Vagina (tissue), 2 donors: ENCODE measurements around the gene SLC35F1. TPM values are rescaled to one million over a fixed set of nuclear protein-coding genes. Genes with fewer than 3 reads are reported as not detected.

Source experiments
- DNase-seq, 2 donors: peaks; one replicate each; pipeline ENCODE4 v3.0.0-alpha.2; 2017; ENCODE audit errors: extremely low spot score in 2 of 2
- H3K27ac ChIP-seq: fragments of 200-600 bp; sonication (generic); one replicate; pipeline ENCODE4 v1.5.1; 2019
- H3K27me3 ChIP-seq: fragments of 200-600 bp; sonication (generic); one replicate; pipeline ENCODE4 v1.5.1; 2019
- H3K36me3 ChIP-seq, 2 donors: fragments of 200-600 bp; sonication (generic); one replicate each; pipeline ENCODE4 v1.5.1; 2017 to 2019
- H3K4me1 ChIP-seq: fragments of 200-600 bp; sonication (generic); one replicate; pipeline ENCODE4 v1.5.1; 2019
- H3K4me3 ChIP-seq, 2 donors: fragments of 200-600 bp; sonication (generic); 1 replicate in 1 of 2; 2 replicates in 1 of 2; pipeline ENCODE4 v1.5.1; 2016 to 2019
- H3K9me3 ChIP-seq: fragments of 200-600 bp; sonication (generic); one replicate; pipeline ENCODE4 v1.5.1; 2019
- POLR2A ChIP-seq, 2 donors: fragments of 450-650 bp; IDR thresholded peaks; one replicate each; pipeline ENCODE4 v1.6.1; 2017; ENCODE audit warnings: antibody characterized with exemption in 2 of 2, mild to moderate bottlenecking in 2 of 2, moderate library complexity in 2 of 2
- POLR2AphosphoS5 ChIP-seq, 2 donors: sonication (generic); formaldehyde crosslinking; IDR thresholded peaks; one replicate each; pipeline ENCODE4 v1.9.0; 2017; ENCODE audit warnings: antibody characterized with exemption in 2 of 2, mild to moderate bottlenecking in 2 of 2, low read depth in 1 of 2; ENCODE audit not compliant: insufficient read depth in 1 of 2
- intact Hi-C: fragments of 100-400 bp; cut with DNase I; formaldehyde crosslinking; loops from one replicate; pipeline ENCODE4 v1.15.1; 2023
- total RNA-seq: library from RNA; depleted of rRNA; stranded (reverse); fragments of >200 nt; gene quantifications from one replicate; pipeline ENCODE4 v1.2.3, GENCODE V29; 2016
- TF ChIP-seq, protein P1 (sequence below), 3 experiments: fragments of 450-650 bp in 2 of 3; fragments of 200-600 bp in 1 of 3; sonication (generic) in 1 of 3; IDR thresholded peaks; one replicate each; pipeline ENCODE4 v1.5.1; 2017 to 2019; ENCODE audit warnings: antibody characterized with exemption in 3 of 3, mild to moderate bottlenecking in 2 of 3, moderate library complexity in 2 of 3

Gene SLC35F1
- total RNA-seq, 1 donor from 2014 or later, result 2.7 TPM

DNA sequence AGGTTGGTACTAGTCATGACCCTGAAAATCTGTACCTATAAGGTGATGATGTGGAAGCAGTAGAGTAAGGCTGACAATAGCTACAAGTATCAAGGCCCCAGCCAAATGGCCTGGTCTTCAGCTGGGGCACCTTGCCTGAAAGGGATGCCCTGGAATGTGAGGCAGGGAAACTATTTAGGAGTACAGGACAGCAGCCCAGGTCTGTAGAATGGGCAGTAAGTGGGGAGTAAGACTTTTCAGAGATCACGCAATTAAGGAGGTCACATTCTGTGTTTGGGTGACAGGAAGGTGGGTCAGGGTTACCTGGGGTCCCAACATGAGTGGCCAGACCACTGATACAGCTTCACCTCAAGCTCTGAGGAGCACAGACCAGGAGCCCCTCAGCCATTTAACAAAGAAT is 9.4 kb downstream of the SLC35F1 start:
- no peak for DNase-seq
- Histone ChIP-seq H3K4me3 (no peak overlapping the region), H3K27ac (no peak overlapping the region), H3K27me3 (no peaks in the 10 kb centered on the region), H3K4me1 (peaks cover 8% of the 10 kb centered on the region), H3K9me3 (no peaks in the 10 kb centered on the region), H3K36me3 (no peaks in the 10 kb centered on the region)
- intact Hi-C loops, result no loop called here
- TF ChIP-seq, protein P1, sequence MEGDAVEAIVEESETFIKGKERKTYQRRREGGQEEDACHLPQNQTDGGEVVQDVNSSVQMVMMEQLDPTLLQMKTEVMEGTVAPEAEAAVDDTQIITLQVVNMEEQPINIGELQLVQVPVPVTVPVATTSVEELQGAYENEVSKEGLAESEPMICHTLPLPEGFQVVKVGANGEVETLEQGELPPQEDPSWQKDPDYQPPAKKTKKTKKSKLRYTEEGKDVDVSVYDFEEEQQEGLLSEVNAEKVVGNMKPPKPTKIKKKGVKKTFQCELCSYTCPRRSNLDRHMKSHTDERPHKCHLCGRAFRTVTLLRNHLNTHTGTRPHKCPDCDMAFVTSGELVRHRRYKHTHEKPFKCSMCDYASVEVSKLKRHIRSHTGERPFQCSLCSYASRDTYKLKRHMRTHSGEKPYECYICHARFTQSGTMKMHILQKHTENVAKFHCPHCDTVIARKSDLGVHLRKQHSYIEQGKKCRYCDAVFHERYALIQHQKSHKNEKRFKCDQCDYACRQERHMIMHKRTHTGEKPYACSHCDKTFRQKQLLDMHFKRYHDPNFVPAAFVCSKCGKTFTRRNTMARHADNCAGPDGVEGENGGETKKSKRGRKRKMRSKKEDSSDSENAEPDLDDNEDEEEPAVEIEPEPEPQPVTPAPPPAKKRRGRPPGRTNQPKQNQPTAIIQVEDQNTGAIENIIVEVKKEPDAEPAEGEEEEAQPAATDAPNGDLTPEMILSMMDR (IDR thresholded peaks at IDR 0.05), result no peak
- no peak for TF ChIP-seq POLR2AphosphoS5 (IDR thresholded peaks at IDR 0.05; ENCODE audit: insufficient read depth in 1 of 2, low read depth in 1 of 2)
- no peak for TF ChIP-seq POLR2A (IDR thresholded peaks at IDR 0.05)

DNA sequence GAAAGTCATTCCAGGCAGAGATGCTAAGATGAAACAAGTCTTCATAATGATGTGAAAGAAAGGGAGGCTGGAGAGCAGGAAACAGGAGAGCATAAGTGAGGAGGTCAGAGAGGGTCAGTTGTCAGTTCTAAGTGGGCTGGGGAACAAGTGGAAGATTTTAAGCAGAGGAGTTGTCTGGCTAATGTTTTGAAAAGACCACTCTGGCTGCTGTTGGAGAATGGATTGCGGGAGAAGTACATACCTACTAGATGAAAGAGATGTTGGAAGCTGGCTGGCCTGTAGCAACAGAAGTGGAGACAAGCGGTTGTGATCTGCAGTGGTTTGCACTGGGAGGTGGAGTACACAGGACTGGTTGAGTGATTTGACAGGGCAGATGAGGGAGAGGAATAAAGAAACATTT is 10.1 kb downstream of the SLC35F1 start:
- intact Hi-C loops, result no loop called here
- H3K4me3 ChIP-seq, result no peak overlapping the region
- no peak for DNase-seq
- H3K9me3 ChIP-seq, result no peaks in the 10 kb centered on the region
- H3K27me3 ChIP-seq, result no peaks in the 10 kb centered on the region
- H3K4me1 ChIP-seq, result peaks cover 8% of the 10 kb centered on the region
- no peaks in the 10 kb centered on the region for H3K36me3 ChIP-seq
- no peak overlapping the region for H3K27ac ChIP-seq
- TF ChIP-seq POLR2AphosphoS5 (IDR thresholded peaks at IDR 0.05; ENCODE audit: insufficient read depth in 1 of 2, low read depth in 1 of 2) (no peak), POLR2A (IDR thresholded peaks at IDR 0.05) (no peak)
- TF ChIP-seq, protein P1 (IDR thresholded peaks at IDR 0.05), result no peak

DNA sequence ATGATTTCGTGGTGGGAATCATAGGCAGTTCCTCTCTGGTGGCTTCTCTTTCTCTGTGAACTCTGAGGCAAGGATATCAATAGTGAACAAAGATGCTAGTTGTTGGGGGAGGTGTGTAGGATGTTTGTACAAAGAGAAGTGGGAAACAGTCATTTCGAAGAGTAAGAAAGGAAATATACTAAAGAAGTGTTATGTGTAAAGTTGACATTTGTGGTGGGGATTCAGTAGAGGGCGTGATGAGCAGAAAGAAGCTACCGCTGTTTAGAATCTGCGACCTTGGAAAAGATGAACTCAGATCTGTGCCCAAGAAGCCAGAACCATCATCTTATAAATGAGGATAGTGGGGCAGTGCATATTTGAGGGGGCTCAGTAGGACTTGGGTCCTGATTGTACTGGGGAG is 11.4 kb downstream of the SLC35F1 start:
- intact Hi-C loops, result no loop called here
- Histone ChIP-seq H3K27ac (no peak overlapping the region), H3K27me3 (no peaks in the 10 kb centered on the region), H3K4me3 (no peak overlapping the region), H3K4me1 (peaks cover 8% of the 10 kb centered on the region), H3K9me3 (no peaks in the 10 kb centered on the region), H3K36me3 (no peaks in the 10 kb centered on the region)
- no peak for DNase-seq
- TF ChIP-seq POLR2AphosphoS5 (IDR thresholded peaks at IDR 0.05; ENCODE audit: insufficient read depth in 1 of 2, low read depth in 1 of 2) (no peak), POLR2A (IDR thresholded peaks at IDR 0.05) (no peak)
- TF ChIP-seq, protein P1 (IDR thresholded peaks at IDR 0.05), result no peak

DNA sequence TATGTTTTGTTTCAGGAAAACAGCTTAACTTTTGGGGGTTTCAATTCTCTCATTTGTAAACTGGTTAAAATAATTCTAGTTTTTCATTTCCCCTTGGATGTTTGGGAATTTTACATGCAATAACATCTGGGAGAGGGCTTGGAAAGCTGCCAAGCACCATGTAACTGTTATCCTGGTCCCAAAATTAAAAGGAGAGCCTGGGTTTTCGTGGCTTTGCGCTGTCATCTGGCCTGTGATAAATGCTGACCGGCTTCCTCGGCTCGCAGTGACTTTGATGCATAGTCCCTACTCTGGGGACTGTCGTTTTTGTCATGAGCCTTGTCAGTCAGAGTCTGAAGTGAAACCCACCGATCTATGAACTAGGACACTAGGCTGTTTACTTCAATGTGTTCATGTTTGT is 12.2 kb downstream of the SLC35F1 start:
- TF ChIP-seq, protein P1 (IDR thresholded peaks at IDR 0.05), result no peak
- TF ChIP-seq POLR2AphosphoS5 (IDR thresholded peaks at IDR 0.05; ENCODE audit: insufficient read depth in 1 of 2, low read depth in 1 of 2) (no peak), POLR2A (IDR thresholded peaks at IDR 0.05) (no peak)
- Histone ChIP-seq H3K9me3 (no peaks in the 10 kb centered on the region), H3K27me3 (no peaks in the 10 kb centered on the region), H3K27ac (no peak overlapping the region), H3K36me3 (no peaks in the 10 kb centered on the region), H3K4me3 (no peak overlapping the region), H3K4me1 (peaks cover 8% of the 10 kb centered on the region)
- DNase-seq, result no peak
- intact Hi-C loops, result no loop called here

DNA sequence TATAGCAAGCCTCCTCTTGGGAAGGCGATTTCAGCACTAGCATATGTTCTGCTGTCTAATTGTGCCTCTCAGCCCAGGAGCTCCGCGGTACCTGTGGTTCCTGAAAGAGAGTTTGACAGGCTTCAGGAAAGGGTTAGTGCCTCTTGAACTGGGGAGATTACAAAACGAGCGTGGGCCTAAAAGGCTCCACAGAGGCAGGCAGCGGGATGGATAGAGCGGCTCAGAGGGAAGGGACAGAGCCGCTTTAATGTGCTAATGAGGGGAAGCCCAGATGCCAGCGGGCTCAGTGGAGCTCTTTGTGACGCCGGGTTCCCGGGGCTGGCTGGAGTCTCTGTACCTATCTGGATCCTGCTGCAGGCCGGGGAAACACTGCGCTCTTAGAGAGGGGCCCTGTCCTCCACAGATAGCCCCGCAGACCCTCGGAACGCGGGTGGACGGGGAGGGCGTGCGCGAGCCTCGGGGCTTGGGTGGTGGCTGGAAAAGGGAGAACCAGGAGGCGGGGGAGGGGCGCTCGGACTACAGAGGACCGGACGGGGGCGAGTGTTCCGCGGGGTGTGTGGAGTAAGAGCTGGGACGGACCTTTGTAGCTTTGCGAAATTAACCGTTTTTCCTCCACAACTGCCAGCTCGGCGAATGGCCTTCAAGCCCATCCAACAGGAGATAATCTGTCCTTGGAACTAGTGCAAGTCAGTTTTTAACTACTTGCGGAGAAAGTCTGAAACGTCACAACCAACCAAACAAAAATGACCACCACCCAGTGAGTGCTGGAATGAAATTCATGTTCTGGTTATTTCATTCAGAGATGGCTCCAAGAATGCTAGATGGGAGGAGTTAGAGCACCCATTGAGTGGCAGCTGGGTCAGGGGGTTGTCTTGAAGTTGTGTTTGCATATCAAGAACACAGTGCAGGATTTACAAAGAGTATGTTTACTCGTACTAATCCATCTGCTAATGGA is 13.0 kb downstream of the SLC35F1 start:
- Histone ChIP-seq H3K4me1 (peaks cover 8% of the 10 kb centered on the region), H3K9me3 (no peaks in the 10 kb centered on the region), H3K27ac (no peak overlapping the region), H3K36me3 (no peaks in the 10 kb centered on the region), H3K27me3 (no peaks in the 10 kb centered on the region), H3K4me3 (peak overlapping the region; percentile 27 to 35)
- DNase-seq, result peak in 1 of 2 donors; percentile 58
- intact Hi-C loops, result no loop called here
- TF ChIP-seq POLR2A (IDR thresholded peaks at IDR 0.05) (no peak), POLR2AphosphoS5 (IDR thresholded peaks at IDR 0.05; ENCODE audit: insufficient read depth in 1 of 2, low read depth in 1 of 2) (no peak)
- TF ChIP-seq, protein P1 (IDR thresholded peaks at IDR 0.05), result no peak
